ENCODE results near the gene NECAP2. TPM values are rescaled to one million over a fixed set of nuclear protein-coding genes. Genes with fewer than 3 reads are reported as not detected.
"Not testable (repeated sequence)": the region's sequence is repeated elsewhere in the genome, so short reads cannot be mapped to it uniquely, and the experiment has no call there.

NECAP2 gene
- polyA plus RNA-seq, 4 donors = 36.0 to 43.7 (median 41.4) TPM

DNA sequence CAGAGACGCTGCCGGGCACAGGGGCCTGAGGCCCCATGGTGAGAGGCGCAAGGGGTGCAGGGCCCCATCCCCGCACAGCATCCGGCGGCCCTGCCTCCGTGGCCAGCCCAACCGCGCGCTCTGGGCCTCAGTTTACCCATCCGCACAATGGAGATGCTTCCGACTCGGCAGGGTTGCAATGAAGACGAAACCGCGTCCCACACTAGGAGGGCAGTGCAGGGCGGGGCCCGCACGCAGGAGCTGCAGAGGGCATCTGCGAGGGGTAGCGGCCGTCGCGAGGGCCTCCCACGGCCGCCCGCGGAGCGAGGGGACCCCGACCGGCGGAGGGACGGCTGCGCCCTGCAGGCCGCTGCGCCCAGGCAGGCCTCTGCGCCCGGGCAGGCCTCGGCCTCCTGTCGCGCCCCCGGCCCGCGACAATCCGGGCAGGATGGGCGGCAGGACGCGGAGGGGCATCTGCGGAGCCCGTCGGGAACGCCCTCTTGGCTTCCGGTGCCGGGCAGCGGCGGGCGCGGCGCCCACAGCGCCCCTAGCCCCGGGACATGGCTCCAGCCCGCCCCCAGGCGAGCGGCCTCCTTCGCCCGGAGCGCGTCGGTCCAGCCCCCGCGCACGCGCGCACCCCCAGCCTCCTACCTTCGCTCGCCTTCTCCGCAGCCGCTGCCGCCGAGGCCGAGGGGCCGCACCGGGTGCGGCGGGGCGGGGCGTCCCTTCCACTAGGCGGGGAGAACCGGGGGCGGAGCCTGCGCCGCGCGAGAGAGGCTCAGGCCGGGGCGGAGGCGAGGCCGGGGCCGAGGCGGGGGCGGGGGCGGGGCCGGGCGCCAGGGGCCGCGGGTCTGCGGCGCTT lies 58.3 kb downstream of the NECAP2 start:
- Histone ChIP-seq H3K27ac (ENCODE audit: low read depth in 1 of 3, low read length in 2 of 3) (peak overlapping the region; percentile 41 to 75 (median 73)), H3K27me3 (ENCODE audit: control insufficient read depth in 3 of 3, insufficient read depth in 3 of 3, low read length in 3 of 3) (no peaks in the 10 kb centered on the region), H3K4me3 (ENCODE audit: low read depth in 1 of 3, low read length in 3 of 3) (peak overlapping the region; percentile 68 to 85 (median 85)), H3K9me3 (ENCODE audit: control insufficient read depth in 2 of 2, insufficient read depth in 1 of 2, low read depth in 1 of 2, low read length in 1 of 2) (no peaks in the 10 kb centered on the region), H3K4me1 (ENCODE audit: control insufficient read depth in 3 of 3, insufficient read depth in 2 of 3, low read depth in 1 of 3, low read length in 2 of 3) (peaks cover 0 to 9% (median 0%) of the 10 kb centered on the region in 3 donors), H3K36me3 (ENCODE audit: control insufficient read depth in 3 of 3, insufficient read depth in 2 of 3, low read depth in 1 of 3, low read length in 3 of 3) (no peaks in the 10 kb centered on the region)
- 0 to 2% (median 1%) methylated on average over 43 to 108 of the region's 108 CpGs for WGBS, 3 donors
- DNase-seq (peak; percentile 81 to 95), FAIRE-seq (no peak)

DNA sequence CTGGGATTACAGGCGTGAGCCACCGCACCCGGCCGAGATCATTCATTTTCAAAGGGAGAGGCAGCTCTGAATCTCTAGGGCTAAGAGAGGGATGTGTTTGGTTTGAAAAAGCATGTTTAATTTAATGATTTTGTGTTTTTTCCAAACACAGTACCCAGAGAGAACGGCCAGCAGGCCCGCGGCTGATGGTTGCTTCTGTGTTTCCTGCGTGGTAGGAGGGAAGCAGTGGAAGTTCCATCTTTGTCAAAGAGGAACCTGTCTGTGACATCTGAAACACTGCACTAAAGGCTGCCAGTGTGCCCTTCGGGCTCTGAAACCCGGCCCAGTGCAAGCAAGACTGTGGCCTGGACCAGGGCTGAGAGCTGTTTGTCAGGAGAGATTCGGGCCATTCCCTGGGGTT lies 59.9 kb downstream of the NECAP2 start:
- H3K4me1 ChIP-seq (ENCODE audit: control insufficient read depth in 3 of 3, insufficient read depth in 2 of 3, low read depth in 1 of 3, low read length in 2 of 3); H3K36me3 ChIP-seq (ENCODE audit: control insufficient read depth in 3 of 3, insufficient read depth in 2 of 3, low read depth in 1 of 3, low read length in 3 of 3); H3K9me3 ChIP-seq (ENCODE audit: control insufficient read depth in 2 of 2, insufficient read depth in 1 of 2, low read depth in 1 of 2, low read length in 1 of 2); FAIRE-seq; DNase-seq; H3K27ac ChIP-seq (ENCODE audit: low read depth in 1 of 3, low read length in 2 of 3); H3K4me3 ChIP-seq (ENCODE audit: low read depth in 1 of 3, low read length in 3 of 3); H3K27me3 ChIP-seq (ENCODE audit: control insufficient read depth in 3 of 3, insufficient read depth in 3 of 3, low read length in 3 of 3): not testable (repeated sequence)
- WGBS, 3 donors = 83 to 88% (median 85%) methylated on average over 11 of the region's 11 CpGs

DNA sequence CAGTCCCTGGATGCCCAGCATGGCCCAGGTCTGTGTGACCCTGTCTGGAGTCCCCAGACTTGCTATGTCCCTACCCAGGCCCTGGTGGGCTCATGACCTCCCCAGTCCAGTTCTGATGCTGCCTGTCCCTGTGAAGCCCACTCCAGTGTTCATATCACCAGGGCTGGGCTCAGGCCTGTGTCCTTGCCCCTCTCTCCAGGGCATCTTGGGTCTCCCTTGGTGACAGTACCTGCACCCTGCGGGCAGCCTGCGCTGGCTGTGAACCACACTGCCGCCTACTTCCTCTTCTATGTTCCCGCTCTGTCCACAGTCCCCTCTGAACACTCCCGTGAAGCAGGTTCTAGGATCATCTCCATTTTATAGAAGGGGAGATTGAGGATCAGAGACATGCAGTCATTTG lies 60.5 kb downstream of the NECAP2 start:
- H3K4me3 ChIP-seq (ENCODE audit: low read depth in 1 of 3, low read length in 3 of 3); H3K36me3 ChIP-seq (ENCODE audit: control insufficient read depth in 3 of 3, insufficient read depth in 2 of 3, low read depth in 1 of 3, low read length in 3 of 3); DNase-seq; H3K4me1 ChIP-seq (ENCODE audit: control insufficient read depth in 3 of 3, insufficient read depth in 2 of 3, low read depth in 1 of 3, low read length in 2 of 3); FAIRE-seq; H3K27me3 ChIP-seq (ENCODE audit: control insufficient read depth in 3 of 3, insufficient read depth in 3 of 3, low read length in 3 of 3); H3K27ac ChIP-seq (ENCODE audit: low read depth in 1 of 3, low read length in 2 of 3); H3K9me3 ChIP-seq (ENCODE audit: control insufficient read depth in 2 of 2, insufficient read depth in 1 of 2, low read depth in 1 of 2, low read length in 1 of 2): not testable (repeated sequence)
- WGBS, 3 donors = 78 to 90% (median 88%) methylated on average over 5 of the region's 5 CpGs

DNA sequence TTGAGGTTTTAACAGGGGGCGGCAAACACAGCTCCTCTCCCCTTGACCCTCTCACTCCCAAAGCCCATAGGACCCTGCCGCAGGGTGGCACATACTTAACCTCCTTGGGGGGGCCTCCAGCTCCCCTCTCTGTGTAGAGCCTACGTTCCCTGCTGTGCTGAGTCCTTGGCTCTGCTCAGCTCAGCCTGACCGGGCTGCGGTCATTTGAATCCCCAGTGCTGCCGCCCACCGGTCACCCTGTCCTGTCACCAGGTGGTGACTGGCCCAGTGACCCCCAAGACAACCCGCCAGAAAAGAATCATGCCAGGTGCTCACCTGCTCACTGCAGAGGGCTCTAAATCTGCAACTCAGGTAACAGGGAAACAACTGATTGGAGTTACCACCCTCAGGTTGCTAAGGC lies 60.9 kb downstream of the NECAP2 start:
- H3K4me3 ChIP-seq (ENCODE audit: low read depth in 1 of 3, low read length in 3 of 3); H3K36me3 ChIP-seq (ENCODE audit: control insufficient read depth in 3 of 3, insufficient read depth in 2 of 3, low read depth in 1 of 3, low read length in 3 of 3); FAIRE-seq; H3K27me3 ChIP-seq (ENCODE audit: control insufficient read depth in 3 of 3, insufficient read depth in 3 of 3, low read length in 3 of 3); H3K4me1 ChIP-seq (ENCODE audit: control insufficient read depth in 3 of 3, insufficient read depth in 2 of 3, low read depth in 1 of 3, low read length in 2 of 3); DNase-seq; H3K27ac ChIP-seq (ENCODE audit: low read depth in 1 of 3, low read length in 2 of 3): not testable (repeated sequence)
- H3K9me3 ChIP-seq (ENCODE audit: control insufficient read depth in 2 of 2, insufficient read depth in 1 of 2, low read depth in 1 of 2, low read length in 1 of 2) = peaks cover 0 to 12% of the 10 kb centered on the region in 2 donors
- 37 to 71% (median 57%) methylated on average over 7 to 8 of the region's 8 CpGs for WGBS, 3 donors

DNA sequence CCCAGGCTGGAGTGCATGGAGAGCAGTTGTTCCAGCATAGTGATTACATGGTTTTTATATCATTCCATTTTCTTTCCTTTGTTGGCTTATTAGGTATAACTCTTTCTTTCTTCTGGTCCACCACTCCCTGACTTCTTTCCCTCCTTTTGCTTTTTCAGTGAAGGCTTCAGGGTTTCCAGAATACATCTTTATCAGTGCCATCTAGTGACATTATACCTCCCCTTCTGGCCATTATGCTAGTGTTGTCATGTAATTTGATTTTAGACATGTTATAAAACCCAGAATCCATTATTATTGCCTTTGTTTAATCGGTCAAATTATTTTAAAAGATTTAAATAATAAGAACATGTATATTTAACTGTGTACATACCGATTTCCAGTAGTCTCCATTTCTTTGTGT lies 63.0 kb downstream of the NECAP2 start:
- DNase-seq (no peak), FAIRE-seq (no peak)
- Histone ChIP-seq H3K36me3 (ENCODE audit: control insufficient read depth in 3 of 3, insufficient read depth in 2 of 3, low read depth in 1 of 3, low read length in 3 of 3) (no peaks in the 10 kb centered on the region), H3K4me1 (ENCODE audit: control insufficient read depth in 3 of 3, insufficient read depth in 2 of 3, low read depth in 1 of 3, low read length in 2 of 3) (peaks cover 0 to 9% (median 0%) of the 10 kb centered on the region in 3 donors), H3K27me3 (ENCODE audit: control insufficient read depth in 3 of 3, insufficient read depth in 3 of 3, low read length in 3 of 3) (no peaks in the 10 kb centered on the region), H3K4me3 (ENCODE audit: low read depth in 1 of 3, low read length in 3 of 3) (no peak overlapping the region), H3K27ac (ENCODE audit: low read depth in 1 of 3, low read length in 2 of 3) (no peak overlapping the region), H3K9me3 (ENCODE audit: control insufficient read depth in 2 of 2, insufficient read depth in 1 of 2, low read depth in 1 of 2, low read length in 1 of 2) (peaks cover 0 to 16% of the 10 kb centered on the region in 2 donors)
- 77 to 85% (median 82%) methylated on average over 2 of the region's 2 CpGs for WGBS, 3 donors

DNA sequence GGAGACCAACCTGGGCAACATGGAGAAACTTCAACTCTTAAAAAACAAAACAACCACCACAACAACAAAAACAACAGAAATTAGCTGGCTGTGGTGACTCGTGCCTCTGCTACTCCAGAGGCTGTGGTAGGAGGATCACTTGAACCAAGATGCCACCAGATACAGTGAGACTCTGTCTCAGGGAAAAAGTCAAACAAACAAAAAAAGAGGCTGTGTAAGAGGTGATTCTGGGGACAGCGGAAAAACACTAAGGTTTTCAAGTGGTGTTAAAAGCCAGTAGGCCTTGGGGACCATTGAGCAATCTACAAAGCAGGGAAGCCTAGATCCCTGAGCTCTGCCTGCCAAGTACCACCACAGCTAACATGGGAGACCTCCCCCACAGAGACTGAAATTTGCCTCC lies 65.3 kb downstream of the NECAP2 start:
- H3K4me3 ChIP-seq (ENCODE audit: low read depth in 1 of 3, low read length in 3 of 3); FAIRE-seq; H3K4me1 ChIP-seq (ENCODE audit: control insufficient read depth in 3 of 3, insufficient read depth in 2 of 3, low read depth in 1 of 3, low read length in 2 of 3); H3K27ac ChIP-seq (ENCODE audit: low read depth in 1 of 3, low read length in 2 of 3); H3K36me3 ChIP-seq (ENCODE audit: control insufficient read depth in 3 of 3, insufficient read depth in 2 of 3, low read depth in 1 of 3, low read length in 3 of 3); H3K27me3 ChIP-seq (ENCODE audit: control insufficient read depth in 3 of 3, insufficient read depth in 3 of 3, low read length in 3 of 3); DNase-seq: not testable (repeated sequence)
- H3K9me3 ChIP-seq (ENCODE audit: control insufficient read depth in 2 of 2, insufficient read depth in 1 of 2, low read depth in 1 of 2, low read length in 1 of 2) = peaks cover 0 to 16% of the 10 kb centered on the region in 2 donors
- WGBS, 3 donors = 90 to 94% (median 92%) methylated on average over 2 of the region's 2 CpGs

DNA sequence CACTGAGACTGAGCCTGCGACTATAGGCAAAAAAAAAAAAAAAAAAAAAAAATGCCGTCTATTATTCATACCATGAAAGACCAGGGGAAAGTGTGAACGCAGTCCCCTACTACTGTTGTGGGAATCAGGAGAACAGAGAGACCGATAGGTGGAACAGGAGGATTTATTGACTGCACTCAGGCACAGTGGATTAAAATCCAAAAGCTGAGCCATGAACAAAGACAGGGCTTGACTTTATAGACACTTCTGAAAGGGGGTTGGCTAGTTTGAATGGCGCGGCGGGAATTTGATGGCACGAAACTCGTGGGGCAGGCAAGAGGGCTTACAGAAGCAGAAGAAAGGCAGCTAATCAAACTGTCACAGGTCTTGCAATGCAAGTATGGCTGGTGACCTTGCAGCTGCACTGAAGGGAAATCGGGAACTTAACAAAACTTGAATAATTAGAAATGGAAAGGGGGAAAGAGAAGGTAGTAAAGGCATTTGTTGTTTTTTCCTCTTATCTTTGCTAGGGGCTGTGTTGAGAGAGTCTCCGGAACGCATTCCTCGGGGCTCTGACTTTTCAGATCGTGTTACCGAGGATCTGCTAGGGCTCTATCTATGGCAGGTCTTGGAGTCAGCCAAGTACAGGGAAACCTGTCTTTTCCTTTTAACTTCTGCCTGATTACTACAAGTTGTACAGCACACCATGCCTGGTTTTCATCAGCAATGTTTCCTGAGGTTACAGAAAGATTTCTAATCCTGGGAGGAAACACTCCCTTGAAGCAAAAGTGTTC lies 66.0 kb downstream of the NECAP2 start:
- not testable (repeated sequence) for H3K36me3 ChIP-seq (ENCODE audit: control insufficient read depth in 3 of 3, insufficient read depth in 2 of 3, low read depth in 1 of 3, low read length in 3 of 3); H3K4me1 ChIP-seq (ENCODE audit: control insufficient read depth in 3 of 3, insufficient read depth in 2 of 3, low read depth in 1 of 3, low read length in 2 of 3); H3K27me3 ChIP-seq (ENCODE audit: control insufficient read depth in 3 of 3, insufficient read depth in 3 of 3, low read length in 3 of 3); FAIRE-seq; DNase-seq; H3K4me3 ChIP-seq (ENCODE audit: low read depth in 1 of 3, low read length in 3 of 3); H3K27ac ChIP-seq (ENCODE audit: low read depth in 1 of 3, low read length in 2 of 3)
- 78 to 87% (median 78%) methylated on average over 15 of the region's 15 CpGs for WGBS, 3 donors
- H3K9me3 ChIP-seq (ENCODE audit: control insufficient read depth in 2 of 2, insufficient read depth in 1 of 2, low read depth in 1 of 2, low read length in 1 of 2) = peaks cover 0 to 16% of the 10 kb centered on the region in 2 donors

DNA sequence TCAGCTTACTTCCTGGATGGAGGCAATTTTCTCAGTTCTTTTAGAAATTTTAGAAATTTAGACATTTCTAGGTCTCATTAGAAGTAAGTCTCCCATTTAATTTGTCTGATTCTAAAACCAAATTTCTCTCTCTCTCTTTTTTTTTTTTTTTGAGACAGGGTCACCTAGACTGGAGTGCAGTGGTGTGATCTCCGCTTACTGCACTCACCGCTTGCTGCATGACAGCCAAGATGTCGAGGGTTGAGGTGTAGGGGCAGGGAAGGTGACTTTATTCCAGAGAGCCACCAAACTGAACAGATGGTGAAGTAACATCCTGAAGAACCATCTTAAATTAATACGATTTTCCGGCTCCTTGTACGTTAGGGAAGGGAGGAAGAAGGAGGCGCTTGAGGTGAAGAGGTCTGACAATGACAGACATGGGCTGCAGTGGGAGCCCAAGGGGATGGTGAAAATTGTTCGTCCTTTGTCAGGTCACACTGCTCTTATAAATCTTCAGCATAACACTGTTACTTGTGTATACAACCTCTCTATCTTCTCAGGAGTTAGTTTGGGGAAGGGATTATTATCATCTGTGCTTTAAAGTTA lies 68.4 kb downstream of the NECAP2 start:
- not testable (repeated sequence) for H3K27me3 ChIP-seq (ENCODE audit: control insufficient read depth in 3 of 3, insufficient read depth in 3 of 3, low read length in 3 of 3); H3K4me3 ChIP-seq (ENCODE audit: low read depth in 1 of 3, low read length in 3 of 3); H3K4me1 ChIP-seq (ENCODE audit: control insufficient read depth in 3 of 3, insufficient read depth in 2 of 3, low read depth in 1 of 3, low read length in 2 of 3); H3K27ac ChIP-seq (ENCODE audit: low read depth in 1 of 3, low read length in 2 of 3); FAIRE-seq; H3K36me3 ChIP-seq (ENCODE audit: control insufficient read depth in 3 of 3, insufficient read depth in 2 of 3, low read depth in 1 of 3, low read length in 3 of 3)
- WGBS, 3 donors = 81 to 84% (median 82%) methylated on average over 8 of the region's 8 CpGs
- peak in 1 of 2 donors; percentile 54 for DNase-seq
- H3K9me3 ChIP-seq (ENCODE audit: control insufficient read depth in 2 of 2, insufficient read depth in 1 of 2, low read depth in 1 of 2, low read length in 1 of 2) = peaks cover 0 to 16% of the 10 kb centered on the region in 2 donors

Measured in small intestine (tissue), 7 donors.